Frontal cortex (tissue), 4 donors: Measurements from ENCODE around the gene SORL1. TPM values are rescaled to one million over a fixed set of nuclear protein-coding genes. Genes with fewer than 3 reads are reported as not detected.
"Not testable (repeated sequence)": the region's sequence is repeated elsewhere in the genome, so short reads cannot be mapped to it uniquely, and the experiment has no call there.

Source experiments
- DNase-seq, 2 donors: peaks; one replicate each; pipeline ENCODE4 v3.0.0; 2012; ENCODE audit warnings: low spot score in 2 of 2
- FAIRE-seq: peaks from 2 replicates; lab custom pipeline; 2012; peaks lifted over from hg19 to GRCh38; lab: Jason Lieb, UNC
- total RNA-seq: library from RNA; depleted of rRNA; stranded (reverse); fragments of >200 nt; gene quantifications from one replicate; pipeline ENCODE4 v1.2.3, GENCODE V29; 2014
- donor health status: control.
- donor health status: control.
- donor health status: control.

Gene SORL1
- total RNA-seq, 1 donor from 2014 or later, result 42.8 TPM

GRCh38 chr11:121489823-121490222, 37.7 kb downstream of the SORL1 start:
- DNase-seq (no peak), FAIRE-seq (no peak)

- FAIRE-seq (no peak), DNase-seq (no peak)
Observed at GRCh38 chr11:121494355-121495099, 42.4 kb downstream of the SORL1 start.

GRCh38 chr11:121497176-121497998, 45.3 kb downstream of the SORL1 start:
- FAIRE-seq, result no peak
- DNase-seq, result no peak

- DNase-seq (no peak), FAIRE-seq (no peak)
Observed at GRCh38 chr11:121499405-121499804, 47.3 kb downstream of the SORL1 start.

- no peak for FAIRE-seq
- DNase-seq, result no peak
Observed at GRCh38 chr11:121500275-121500674, 48.2 kb downstream of the SORL1 start.

GRCh38 chr11:121500717-121501116, 48.6 kb downstream of the SORL1 start:
- DNase-seq (no peak), FAIRE-seq (no peak)

GRCh38 chr11:121503051-121503450, 50.9 kb downstream of the SORL1 start:
- FAIRE-seq, result no peak
- DNase-seq, result no peak

- FAIRE-seq, DNase-seq: not testable (repeated sequence)
Observed at GRCh38 chr11:121506237-121506636, 54.1 kb downstream of the SORL1 start.

- DNase-seq (no peak), FAIRE-seq (no peak)
Observed at GRCh38 chr11:121508449-121508848, 56.3 kb downstream of the SORL1 start.

- DNase-seq (no peak), FAIRE-seq (no peak)
Observed at GRCh38 chr11:121510438-121510837, 58.3 kb downstream of the SORL1 start.

- FAIRE-seq (no peak), DNase-seq (no peak)
Observed at GRCh38 chr11:121512468-121513465, 60.7 kb downstream of the SORL1 start.

- FAIRE-seq (no peak), DNase-seq (no peak)
Observed at GRCh38 chr11:121513807-121514206, 61.7 kb downstream of the SORL1 start.

- DNase-seq (no peak), FAIRE-seq (no peak)
Observed at GRCh38 chr11:121514432-121515334, 62.6 kb downstream of the SORL1 start.

GRCh38 chr11:121515335-121515671, 63.2 kb downstream of the SORL1 start:
- no peak for FAIRE-seq
- DNase-seq, result no peak

- no peak for FAIRE-seq
- DNase-seq, result no peak
Observed at GRCh38 chr11:121517996-121518395, 65.9 kb downstream of the SORL1 start.

- DNase-seq, result no peak
- FAIRE-seq, result no peak
Observed at GRCh38 chr11:121520243-121521144, 68.4 kb downstream of the SORL1 start.

GRCh38 chr11:121521145-121522042, 69.3 kb downstream of the SORL1 start:
- no peak for DNase-seq

More at GRCh38 chr11:121521145-121522042, 69.3 kb downstream of the SORL1 start:
- no peak for FAIRE-seq
